Measurements from ENCODE around the gene MBD3.

MBD3 gene

GRCh38 chr19:1560286-1560882 lies 32.3 kb downstream of the MBD3 start:
- H3K4me1 ChIP-seq, result no peaks in the 10 kb centered on the region
- no peaks in the 10 kb centered on the region for H3K27me3 ChIP-seq
- intact Hi-C loops (cut with DNase I; ENCODE audit: low total_unique reads), result no loop called here
- no peak for DNase-seq
- H3K4me3 ChIP-seq, result no peak overlapping the region
- no peak overlapping the region for H3K27ac ChIP-seq
- peaks cover 0 to 18% (median 8%) of the 10 kb centered on the region in 3 donors for H3K36me3 ChIP-seq
- no peak for TF ChIP-seq CTCF (IDR thresholded peaks at IDR 0.05)
- no peaks in the 10 kb centered on the region for H3K9me3 ChIP-seq

GRCh38 chr19:1558552-1558951 lies 34.1 kb downstream of the MBD3 start:
- TF ChIP-seq CTCF (IDR thresholded peaks at IDR 0.05), result no peak
- no peak for DNase-seq
- Histone ChIP-seq H3K27ac (no peak overlapping the region), H3K9me3 (no peaks in the 10 kb centered on the region), H3K36me3 (peaks cover 0 to 23% (median 16%) of the 10 kb centered on the region in 3 donors), H3K27me3 (peaks cover 0 to 5% of the 10 kb centered on the region in 2 donors), H3K4me1 (no peaks in the 10 kb centered on the region), H3K4me3 (no peak overlapping the region)
- intact Hi-C loops (cut with DNase I; ENCODE audit: low total_unique reads), result no loop called here

- H3K4me1 ChIP-seq, result no peaks in the 10 kb centered on the region
- peaks cover 0 to 7% of the 10 kb centered on the region in 2 donors for H3K27me3 ChIP-seq
- H3K9me3 ChIP-seq, result no peaks in the 10 kb centered on the region
- intact Hi-C loops (cut with DNase I; ENCODE audit: low total_unique reads), result no loop called here
- no peak overlapping the region for H3K27ac ChIP-seq
- no peak for TF ChIP-seq CTCF (IDR thresholded peaks at IDR 0.05)
- no peak overlapping the region for H3K4me3 ChIP-seq
- peaks cover 0 to 23% (median 16%) of the 10 kb centered on the region in 3 donors for H3K36me3 ChIP-seq
- no peak for DNase-seq
These were observed 36.1 kb downstream of the MBD3 start for GRCh38 chr19:1556390-1557070.

GRCh38 chr19:1555487-1556389 lies 36.9 kb downstream of the MBD3 start:
- DNase-seq, result no peak
- intact Hi-C loops (cut with DNase I; ENCODE audit: low total_unique reads), result no loop called here
- no peak for TF ChIP-seq CTCF (IDR thresholded peaks at IDR 0.05)
- Histone ChIP-seq H3K4me3 (no peak overlapping the region), H3K27me3 (peaks cover 0 to 8% of the 10 kb centered on the region in 2 donors), H3K9me3 (no peaks in the 10 kb centered on the region), H3K4me1 (no peaks in the 10 kb centered on the region), H3K36me3 (peaks cover 0 to 23% (median 16%) of the 10 kb centered on the region in 3 donors), H3K27ac (no peak overlapping the region)

- Histone ChIP-seq H3K4me3 (no peak overlapping the region), H3K9me3 (no peaks in the 10 kb centered on the region), H3K27ac (no peak overlapping the region), H3K27me3 (peaks cover 0 to 12% of the 10 kb centered on the region in 2 donors), H3K36me3 (peaks cover 0 to 23% (median 16%) of the 10 kb centered on the region in 3 donors), H3K4me1 (no peaks in the 10 kb centered on the region)
- DNase-seq, result no peak
- TF ChIP-seq CTCF (IDR thresholded peaks at IDR 0.05), result no peak
- intact Hi-C loops (cut with DNase I; ENCODE audit: low total_unique reads), result no loop called here
These were observed 37.7 kb downstream of the MBD3 start for GRCh38 chr19:1554968-1555367.

Measured in tibial artery (tissue), 4 donors.